ENCODE results near the gene TMEM229A. TPM values are rescaled to one million over a fixed set of nuclear protein-coding genes. Genes with fewer than 3 reads are reported as not detected.

TMEM229A gene
- total and polyA plus RNA-seq, 9 of the 15 experiments (the other 6 are each of a cell fraction or from before 2014, with no cell fraction given) = not detected

- TF ChIP-seq USF2 (CRISPR knock-in tag; IDR thresholded peaks at IDR 0.05) (no peak), ZNF644 (tag; IDR thresholded peaks at IDR 0.05; ENCODE audit: low read depth) (peak; percentile 94), TRIM28 (IDR thresholded peaks at IDR 0.05) (no peak), HMBOX1 (IDR thresholded peaks at IDR 0.05) (no peak), ETV1 (tag; conservative IDR thresholded peaks at IDR 0.05; ENCODE audit: low read depth) (peak; percentile 45; the same call in 1 of the 2 replicates), HNRNPUL1 (IDR thresholded peaks at IDR 0.05; ENCODE audit: low read length) (no peak), HINFP (tag; conservative IDR thresholded peaks at IDR 0.05; ENCODE audit: low read depth) (no peak), FOXJ2 (tag; IDR thresholded peaks at IDR 0.05) (no peak), ZFP1 (CRISPR knock-in tag; IDR thresholded peaks at IDR 0.05) (peak; percentile 86), ZNF707 (CRISPR knock-in tag; conservative IDR thresholded peaks at IDR 0.05) (no peak), ZNF785 (CRISPR knock-in tag; IDR thresholded peaks at IDR 0.05) (0 out of 2 replicates have a peak, but pooled peaks have one; percentile 45), IRF1 (CRISPR knock-in tag; IDR thresholded peaks at IDR 0.05; ENCODE audit: borderline replicate concordance) (no peak), FOXA3 (CRISPR knock-in tag; conservative IDR thresholded peaks at IDR 0.05 in 1 of 2, IDR thresholded peaks at IDR 0.05 in 1 of 2) (peak in 1 of 2 experiments; percentile 39; a peak in 1 of 4 replicates), KDM1A (IDR thresholded peaks at IDR 0.05) (no peak), ZNF274 (IDR thresholded peaks at IDR 0.05; ENCODE audit: borderline replicate concordance, low read depth, low read length) (no peak), E2F8 (IDR thresholded peaks at IDR 0.05; ENCODE audit: low read depth, partially characterized antibody) (no peak), L3MBTL2 (IDR thresholded peaks at IDR 0.05) (no peak), GTF2A2 (tag; IDR thresholded peaks at IDR 0.05) (peak; percentile 97), LARP7 (IDR thresholded peaks at IDR 0.05) (no peak), FOXM1 (IDR thresholded peaks at IDR 0.05; ENCODE audit: low read depth) (no peak), FOXM1 (CRISPR knock-in tag; IDR thresholded peaks at IDR 0.05; ENCODE audit: low read depth) (no peak), JUNB (CRISPR knock-in tag; conservative IDR thresholded peaks at IDR 0.05) (peak; percentile 48; the same call in 1 of the 2 replicates), NFE2L1 (tag; IDR thresholded peaks at IDR 0.05; ENCODE audit: borderline replicate concordance, low read depth) (no peak)
Measured at GRCh38 chr7:123992913-123993518, 39.9 kb downstream of the TMEM229A start (continued).
